Breast epithelium (tissue), 4 donors: Measurements from ENCODE around the gene SPOCK3. TPM values are rescaled to one million over a fixed set of nuclear protein-coding genes. Genes with fewer than 3 reads are reported as not detected.
"Not testable (repeated sequence)": the region's sequence is repeated elsewhere in the genome, so short reads cannot be mapped to it uniquely, and the experiment has no call there.

ENCODE experiments used
- DNase-seq, 2 donors: peaks; one replicate each; pipeline ENCODE4 v3.0.0-alpha.2; 2019; ENCODE audit warnings: low spot score in 2 of 2
- H3K27ac ChIP-seq, 2 donors: fragments of 200-600 bp; sonication (generic) in 1 of 2; one replicate each; pipeline ENCODE4 v1.5.1; 2016 to 2019; ENCODE audit warnings: mild to moderate bottlenecking in 1 of 2
- H3K27me3 ChIP-seq, 2 donors: fragments of 200-600 bp; sonication (generic) in 1 of 2; one replicate each; pipeline versions ENCODE4 v1.5.1 to v1.6.0; 2017 to 2019; ENCODE audit warnings: control low read depth in 1 of 2, mild to moderate bottlenecking in 1 of 2
- H3K36me3 ChIP-seq: fragments of 200-600 bp; one replicate; pipeline ENCODE4 v1.5.1; 2019
- H3K4me1 ChIP-seq, 2 donors: fragments of 200-600 bp; sonication (generic); one replicate each; pipeline ENCODE4 v1.5.1; 2016 to 2019; ENCODE audit warnings: control low read depth in 1 of 2
- H3K4me3 ChIP-seq, 3 donors: fragments of 200-600 bp; sonication (generic); 1 replicate in 2 of 3; 2 replicates in 1 of 3; pipeline ENCODE4 v1.5.1; 2016 to 2019; ENCODE audit warnings: mild to moderate bottlenecking in 3 of 3, moderate library complexity in 2 of 3
- H3K9me3 ChIP-seq, 2 donors: fragments of 200-600 bp; sonication (generic) in 1 of 2; one replicate each; pipeline ENCODE4 v1.5.1; 2016 to 2019; ENCODE audit warnings: control low read depth in 1 of 2
- POLR2A ChIP-seq: fragments of 450-650 bp; IDR thresholded peaks from one replicate; pipeline ENCODE4 v1.6.1; 2016; ENCODE audit warnings: antibody characterized with exemption, mild to moderate bottlenecking, moderate library complexity
- POLR2AphosphoS5 ChIP-seq, 3 donors: sonication (generic); formaldehyde crosslinking; IDR thresholded peaks; one replicate each; pipeline ENCODE4 v1.6.1; 2017; ENCODE audit warnings: antibody characterized with exemption in 3 of 3
- intact Hi-C: fragments of 100-400 bp; cut with DNase I; formaldehyde crosslinking; loops from one replicate; pipeline ENCODE4 v1.15.1; 2023; ENCODE audit warnings: low total_unique reads
- total RNA-seq, 3 donors: library from RNA; depleted of rRNA; stranded (reverse); fragments of >200 nt; gene quantifications; one replicate each; pipeline ENCODE4 v1.1.0, GENCODE V29; 2016
- TF ChIP-seq, protein P1 (sequence below), 3 donors: fragments of 450-650 bp; IDR thresholded peaks; one replicate each; pipeline ENCODE4 v1.5.1; 2016 to 2017; ENCODE audit warnings: antibody characterized with exemption in 3 of 3, mild to moderate bottlenecking in 3 of 3, moderate library complexity in 3 of 3

Gene SPOCK3
- total RNA-seq, 3 donors from 2014 or later: 2.8 TPM; not detected in 2

DNA sequence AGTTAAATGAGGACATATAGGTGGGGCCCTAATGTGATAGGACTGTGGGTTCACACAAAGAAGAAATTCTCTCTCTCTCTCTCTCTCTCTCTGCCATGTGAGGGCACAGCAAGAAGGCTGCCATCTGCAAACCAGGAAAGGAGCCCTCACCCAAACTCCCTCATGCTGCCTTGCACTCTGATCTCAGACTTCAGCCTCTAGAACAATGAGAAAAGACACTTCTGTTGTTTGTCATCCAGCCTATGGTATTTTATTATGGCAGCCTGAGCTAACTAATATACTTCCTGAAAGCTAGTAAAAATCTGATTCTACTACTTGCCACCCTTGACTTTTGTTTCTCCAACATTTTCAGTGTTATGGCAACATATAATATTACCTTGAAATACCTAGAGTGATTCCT is 425.9 kb downstream of the SPOCK3 start:
- Histone ChIP-seq H3K27ac (no peak overlapping the region), H3K27me3 (no peaks in the 10 kb centered on the region), H3K36me3 (no peaks in the 10 kb centered on the region), H3K4me3 (no peak overlapping the region), H3K4me1 (no peaks in the 10 kb centered on the region), H3K9me3 (no peaks in the 10 kb centered on the region)
- intact Hi-C loops: no loop called here
- DNase-seq: no peak
- TF ChIP-seq POLR2AphosphoS5 (IDR thresholded peaks at IDR 0.05): no peak
- no peak for TF ChIP-seq POLR2A
- TF ChIP-seq, protein P1, sequence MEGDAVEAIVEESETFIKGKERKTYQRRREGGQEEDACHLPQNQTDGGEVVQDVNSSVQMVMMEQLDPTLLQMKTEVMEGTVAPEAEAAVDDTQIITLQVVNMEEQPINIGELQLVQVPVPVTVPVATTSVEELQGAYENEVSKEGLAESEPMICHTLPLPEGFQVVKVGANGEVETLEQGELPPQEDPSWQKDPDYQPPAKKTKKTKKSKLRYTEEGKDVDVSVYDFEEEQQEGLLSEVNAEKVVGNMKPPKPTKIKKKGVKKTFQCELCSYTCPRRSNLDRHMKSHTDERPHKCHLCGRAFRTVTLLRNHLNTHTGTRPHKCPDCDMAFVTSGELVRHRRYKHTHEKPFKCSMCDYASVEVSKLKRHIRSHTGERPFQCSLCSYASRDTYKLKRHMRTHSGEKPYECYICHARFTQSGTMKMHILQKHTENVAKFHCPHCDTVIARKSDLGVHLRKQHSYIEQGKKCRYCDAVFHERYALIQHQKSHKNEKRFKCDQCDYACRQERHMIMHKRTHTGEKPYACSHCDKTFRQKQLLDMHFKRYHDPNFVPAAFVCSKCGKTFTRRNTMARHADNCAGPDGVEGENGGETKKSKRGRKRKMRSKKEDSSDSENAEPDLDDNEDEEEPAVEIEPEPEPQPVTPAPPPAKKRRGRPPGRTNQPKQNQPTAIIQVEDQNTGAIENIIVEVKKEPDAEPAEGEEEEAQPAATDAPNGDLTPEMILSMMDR (IDR thresholded peaks at IDR 0.05): no peak

DNA sequence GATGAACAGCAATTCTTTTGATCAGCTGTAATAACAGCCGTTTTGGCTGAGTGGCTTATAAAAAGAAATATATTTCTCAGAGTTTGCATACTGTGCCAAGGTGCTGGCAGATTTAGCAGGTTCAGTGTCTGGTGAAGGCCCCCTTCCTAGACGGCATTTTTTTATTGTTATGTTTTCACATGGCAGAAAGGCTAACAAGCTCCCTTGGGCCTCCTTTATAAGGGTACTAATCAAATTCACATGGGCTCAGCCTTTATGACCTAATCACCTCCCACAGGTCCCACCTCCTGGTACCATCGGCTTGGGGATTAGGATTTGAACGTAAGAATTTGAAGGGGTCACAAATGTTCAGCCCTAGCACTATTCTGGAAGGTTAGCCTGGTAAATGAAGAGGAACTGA is 431.9 kb downstream of the SPOCK3 start:
- H3K9me3 ChIP-seq: no peaks in the 10 kb centered on the region
- peaks cover 4% of the 10 kb centered on the region for H3K36me3 ChIP-seq
- intact Hi-C loops: no loop called here
- no peak overlapping the region for H3K4me3 ChIP-seq
- H3K4me1 ChIP-seq: no peaks in the 10 kb centered on the region
- H3K27me3 ChIP-seq: no peaks in the 10 kb centered on the region
- no peak overlapping the region for H3K27ac ChIP-seq
- DNase-seq: no peak
- TF ChIP-seq, protein P1 (IDR thresholded peaks at IDR 0.05): no peak
- no peak for TF ChIP-seq POLR2AphosphoS5 (IDR thresholded peaks at IDR 0.05)
- no peak for TF ChIP-seq POLR2A

DNA sequence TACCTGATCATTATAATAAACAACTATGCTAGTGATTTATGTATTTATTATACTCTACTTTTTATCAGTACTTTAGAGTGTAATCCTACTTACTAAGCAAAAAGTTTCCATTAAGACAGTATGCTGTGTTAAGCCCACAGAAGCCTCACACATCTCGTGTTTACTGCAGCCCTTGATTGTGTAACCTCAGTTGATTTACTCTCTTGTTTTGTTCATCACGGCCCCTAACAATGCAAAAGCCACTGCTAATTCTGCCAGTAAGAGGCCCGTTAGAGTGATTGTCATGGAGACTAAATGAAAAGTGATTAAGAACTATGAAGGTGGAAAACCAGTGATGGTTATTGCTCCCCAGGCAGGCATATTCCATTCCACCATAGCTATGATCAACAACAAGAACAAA is 436.2 kb downstream of the SPOCK3 start:
- no peak for DNase-seq
- intact Hi-C loops: no loop called here
- TF ChIP-seq POLR2AphosphoS5 (IDR thresholded peaks at IDR 0.05): no peak
- no peaks in the 10 kb centered on the region for H3K9me3 ChIP-seq
- H3K27me3 ChIP-seq: no peaks in the 10 kb centered on the region
- no peaks in the 10 kb centered on the region for H3K4me1 ChIP-seq
- H3K36me3 ChIP-seq: peaks cover 4% of the 10 kb centered on the region
- H3K4me3 ChIP-seq: no peak overlapping the region
- H3K27ac ChIP-seq: no peak overlapping the region

DNA sequence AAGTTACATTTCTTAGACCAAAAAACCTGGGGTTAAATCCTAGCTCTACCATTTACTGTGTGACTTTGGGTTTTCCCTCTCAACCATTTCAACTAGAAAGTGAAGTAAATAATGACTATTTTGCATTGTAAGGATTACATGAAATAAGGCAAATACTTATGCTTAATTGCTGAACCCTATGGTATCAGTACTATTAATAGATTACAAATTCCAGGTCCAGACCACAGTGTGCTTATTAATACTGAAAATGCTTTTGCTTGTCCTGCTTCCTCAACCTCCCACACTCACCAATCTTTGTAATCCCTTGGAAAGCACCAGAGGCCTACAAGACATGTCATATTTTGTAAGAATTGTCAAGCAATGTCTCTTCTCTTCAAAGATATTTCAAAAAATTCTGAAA is 456.5 kb downstream of the SPOCK3 start:
- intact Hi-C loops: no loop called here
- Histone ChIP-seq H3K27ac (no peak overlapping the region), H3K27me3 (no peaks in the 10 kb centered on the region), H3K4me3 (no peak overlapping the region), H3K9me3 (no peaks in the 10 kb centered on the region), H3K4me1 (no peaks in the 10 kb centered on the region), H3K36me3 (no peaks in the 10 kb centered on the region)
- TF ChIP-seq POLR2AphosphoS5 (IDR thresholded peaks at IDR 0.05) (no peak), POLR2A (no peak)
- TF ChIP-seq, protein P1 (IDR thresholded peaks at IDR 0.05): no peak
- DNase-seq: no peak

DNA sequence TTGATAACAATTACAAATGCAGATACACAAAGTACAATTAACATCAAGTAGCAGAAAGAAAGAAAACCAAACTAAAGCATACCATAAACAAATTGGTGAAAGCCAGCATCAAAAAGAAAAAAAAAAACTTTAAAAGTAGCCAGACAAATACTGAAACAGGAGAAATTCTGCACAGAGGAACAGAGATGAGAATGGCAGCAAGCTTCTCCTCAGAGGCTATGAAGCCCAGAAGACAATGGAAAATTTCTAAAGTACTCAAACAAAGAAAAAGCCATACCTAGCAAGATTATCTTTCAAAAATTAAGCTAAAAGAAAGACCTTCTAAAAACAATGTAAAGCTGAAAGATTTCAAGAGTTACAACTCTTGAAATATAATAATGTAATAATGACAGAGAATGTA is 471.3 kb downstream of the SPOCK3 start:
- no peak overlapping the region for H3K27ac ChIP-seq
- intact Hi-C loops: no loop called here
- no peaks in the 10 kb centered on the region for H3K27me3 ChIP-seq
- TF ChIP-seq, protein P1 (IDR thresholded peaks at IDR 0.05): no peak
- no peak for TF ChIP-seq POLR2AphosphoS5 (IDR thresholded peaks at IDR 0.05)
- no peak for TF ChIP-seq POLR2A
- H3K9me3 ChIP-seq: peaks cover 0 to 13% of the 10 kb centered on the region in 2 donors
- no peaks in the 10 kb centered on the region for H3K36me3 ChIP-seq
- H3K4me3 ChIP-seq: no peak overlapping the region
- DNase-seq: no peak
- H3K4me1 ChIP-seq: no peaks in the 10 kb centered on the region

DNA sequence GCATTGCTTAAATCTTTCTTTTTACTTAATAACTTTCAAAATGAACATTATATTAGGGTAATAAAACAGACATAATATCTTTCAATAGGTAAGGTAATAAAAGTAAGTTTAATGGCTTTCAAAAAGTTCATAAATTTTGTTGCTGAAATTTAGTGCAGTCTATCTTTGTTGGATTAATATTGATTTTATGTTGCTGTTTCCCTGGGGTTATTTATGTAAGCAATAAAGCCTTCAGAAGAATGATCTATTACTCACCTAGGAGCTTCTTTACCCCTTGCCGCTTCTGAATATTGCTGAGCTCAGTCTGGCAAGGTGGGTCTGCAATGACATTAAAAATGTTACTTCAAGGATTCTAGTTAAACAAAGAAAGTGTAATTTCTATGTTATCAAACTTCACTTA is 492.6 kb downstream of the SPOCK3 start:
- H3K27me3 ChIP-seq: no peaks in the 10 kb centered on the region
- intact Hi-C loops: no loop called here

DNA sequence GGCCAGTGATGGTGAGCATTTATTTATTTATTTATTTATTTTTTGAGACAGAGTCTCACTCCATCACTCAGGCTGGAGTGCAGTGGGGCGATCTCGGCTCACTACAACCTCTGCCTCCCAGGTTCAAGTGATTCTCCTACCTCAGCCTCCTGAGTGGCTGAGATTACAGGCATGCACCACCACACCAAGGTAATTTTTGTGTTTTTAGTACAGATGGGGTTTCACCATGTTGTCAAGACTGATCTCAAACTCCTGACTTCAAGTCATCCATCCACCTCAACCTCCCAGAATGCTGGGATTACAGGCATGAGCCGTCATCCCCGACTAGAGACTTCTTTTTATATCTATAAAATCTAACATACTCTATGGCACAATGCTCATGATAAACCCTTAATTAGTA is 495.1 kb downstream of the SPOCK3 start:
- H3K4me3 ChIP-seq, H3K27me3 ChIP-seq, intact Hi-C loops, H3K4me1 ChIP-seq, H3K27ac ChIP-seq, H3K36me3 ChIP-seq, DNase-seq, H3K9me3 ChIP-seq: not testable (repeated sequence)

More for the DNA sequence above, 492.6 kb downstream of the SPOCK3 start:
- no peaks in the 10 kb centered on the region for H3K4me1 ChIP-seq
- H3K9me3 ChIP-seq: peaks cover 0 to 4% of the 10 kb centered on the region in 2 donors
- no peak overlapping the region for H3K27ac ChIP-seq
- H3K36me3 ChIP-seq: no peaks in the 10 kb centered on the region
- no peak overlapping the region for H3K4me3 ChIP-seq
- no peak for DNase-seq
- TF ChIP-seq POLR2A (no peak), POLR2AphosphoS5 (IDR thresholded peaks at IDR 0.05) (no peak)
- TF ChIP-seq, protein P1 (IDR thresholded peaks at IDR 0.05): no peak
